Mesendoderm (in vitro differentiated cells): ENCODE measurements around the gene FGFBP1.
"Not testable (repeated sequence)": the region's sequence is repeated elsewhere in the genome, so short reads cannot be mapped to it uniquely, and the experiment has no call there.

Experiments
- DNase-seq: peaks from one replicate; pipeline ENCODE4 v3.0.0; 2013
- H2AK5ac ChIP-seq: 2 replicates; pipeline ENCODE4 v1.6.1; 2013; ENCODE audit warnings: low read length, inconsistent platforms
- H2BK120ac ChIP-seq: 2 replicates; pipeline ENCODE4 v1.6.1; 2013; ENCODE audit warnings: low read depth, mild to moderate bottlenecking, low read length, moderate library complexity, mixed read lengths
- H2BK15ac ChIP-seq: replicated peaks from 2 replicates; pipeline ENCODE4 v1.6.1; 2013; ENCODE audit warnings: low read depth, mild to moderate bottlenecking, moderate library complexity
- H2BK5ac ChIP-seq: 2 replicates; pipeline ENCODE4 v1.6.1; 2013; ENCODE audit warnings: low read length, inconsistent platforms
- H3K18ac ChIP-seq: 2 replicates; pipeline ENCODE4 v1.6.1; 2013; ENCODE audit warnings: mild to moderate bottlenecking, low read length, mixed read lengths
- H3K23ac ChIP-seq: one replicate; pipeline ENCODE4 v1.6.1; 2013; ENCODE audit warnings: low read length
- H3K27ac ChIP-seq: 2 replicates; pipeline ENCODE4 v1.5.1; 2013; ENCODE audit warnings: low read depth, mild to moderate bottlenecking, inconsistent platforms, low read length, moderate library complexity
- H3K27me3 ChIP-seq: 2 replicates; pipeline ENCODE4 v1.6.1; 2013; ENCODE audit warnings: low read length, control low read depth, mild to moderate bottlenecking, inconsistent platforms; ENCODE audit not compliant: insufficient read depth, poor library complexity
- H3K36me3 ChIP-seq: 2 replicates; pipeline ENCODE4 v1.6.1; 2013; ENCODE audit warnings: low read length, inconsistent platforms; ENCODE audit not compliant: control insufficient read depth, insufficient read depth
- H3K4ac ChIP-seq: one replicate; pipeline ENCODE4 v1.6.1; 2013; ENCODE audit warnings: low read depth, mild to moderate bottlenecking, low read length, moderate library complexity
- H3K4me1 ChIP-seq: 2 replicates; pipeline ENCODE4 v1.6.1; 2013; ENCODE audit warnings: low read depth, low read length, inconsistent platforms; ENCODE audit not compliant: control insufficient read depth
- H3K4me2 ChIP-seq: 2 replicates; pipeline ENCODE4 v1.6.1; 2013; ENCODE audit warnings: low read length
- H3K4me3 ChIP-seq: 2 replicates; pipeline ENCODE4 v1.5.1; 2013; ENCODE audit warnings: mild to moderate bottlenecking, low read length
- H3K56ac ChIP-seq: one replicate; pipeline ENCODE4 v1.6.1; 2013; ENCODE audit warnings: low read length
- H3K79me1 ChIP-seq: 2 replicates; pipeline ENCODE4 v1.6.1; 2013; ENCODE audit warnings: low read length, inconsistent platforms
- H3K79me2 ChIP-seq: 2 replicates; pipeline ENCODE4 v1.6.1; 2013; ENCODE audit warnings: mild to moderate bottlenecking, low read length; ENCODE audit not compliant: control insufficient read depth, insufficient read depth
- H3K9ac ChIP-seq: 2 replicates; pipeline ENCODE4 v1.6.1; 2013; ENCODE audit warnings: low read length, inconsistent platforms
- H4K5ac ChIP-seq: one replicate; pipeline ENCODE4 v1.6.1; 2013; ENCODE audit warnings: low read length
- H4K8ac ChIP-seq: one replicate; pipeline ENCODE4 v1.6.1; 2013; ENCODE audit warnings: low read depth, mild to moderate bottlenecking, control low read depth, low read length, moderate library complexity
- WGBS: extraction: QIAGEN DNeasy Blood & Tissue Kit; methylation state at CpG from one replicate; pipeline ENCODE4 v1.1.7; 2013; ENCODE audit warnings: low lambda C conversion rate, missing lambda C conversion rate; ENCODE audit not compliant: insufficient coverage; ENCODE audit errors: extremely low coverage; 5-methylcytosine and 5-hydroxymethylcytosine counted together

The FGFBP1 gene

DNA sequence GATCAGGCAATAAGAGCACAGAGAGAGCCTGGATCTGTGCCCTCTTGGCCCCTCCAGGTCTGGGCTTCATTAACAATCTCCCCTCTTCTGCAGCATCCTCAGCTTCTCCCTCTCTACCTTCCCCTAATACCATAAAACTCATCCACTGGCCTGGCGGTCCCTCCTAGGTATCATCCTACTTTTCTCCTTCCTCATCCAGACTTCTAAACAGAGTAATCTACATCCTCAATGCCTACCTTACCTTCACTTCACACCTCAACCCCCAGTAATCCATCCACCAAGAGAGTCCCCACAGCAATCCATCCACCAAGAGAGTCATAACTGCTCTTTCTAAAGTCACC, 17.0 kb downstream of the FGFBP1 start:
- Histone ChIP-seq H2AK5ac (no peak overlapping the region), H3K27ac (no peak overlapping the region), H3K4ac (no peak overlapping the region), H3K36me3 (no peaks in the 10 kb centered on the region), H3K56ac (no peak overlapping the region), H3K4me1 (no peaks in the 10 kb centered on the region), H3K9ac (no peak overlapping the region), H3K79me2 (no peaks in the 10 kb centered on the region), H3K79me1 (no peaks in the 10 kb centered on the region), H3K18ac (no peak overlapping the region), H4K5ac (no peak overlapping the region), H2BK5ac (no peak overlapping the region), H4K8ac (no peak overlapping the region), H3K4me2 (no peak overlapping the region), H3K4me3 (no peak overlapping the region), H2BK120ac (no peak overlapping the region), H3K23ac (no peak overlapping the region), H3K27me3 (no peaks in the 10 kb centered on the region), H2BK15ac (no peak overlapping the region)
- no CpG with 5 or more reads among the region's 1 CpG for WGBS
- DNase-seq = no peak

DNA sequence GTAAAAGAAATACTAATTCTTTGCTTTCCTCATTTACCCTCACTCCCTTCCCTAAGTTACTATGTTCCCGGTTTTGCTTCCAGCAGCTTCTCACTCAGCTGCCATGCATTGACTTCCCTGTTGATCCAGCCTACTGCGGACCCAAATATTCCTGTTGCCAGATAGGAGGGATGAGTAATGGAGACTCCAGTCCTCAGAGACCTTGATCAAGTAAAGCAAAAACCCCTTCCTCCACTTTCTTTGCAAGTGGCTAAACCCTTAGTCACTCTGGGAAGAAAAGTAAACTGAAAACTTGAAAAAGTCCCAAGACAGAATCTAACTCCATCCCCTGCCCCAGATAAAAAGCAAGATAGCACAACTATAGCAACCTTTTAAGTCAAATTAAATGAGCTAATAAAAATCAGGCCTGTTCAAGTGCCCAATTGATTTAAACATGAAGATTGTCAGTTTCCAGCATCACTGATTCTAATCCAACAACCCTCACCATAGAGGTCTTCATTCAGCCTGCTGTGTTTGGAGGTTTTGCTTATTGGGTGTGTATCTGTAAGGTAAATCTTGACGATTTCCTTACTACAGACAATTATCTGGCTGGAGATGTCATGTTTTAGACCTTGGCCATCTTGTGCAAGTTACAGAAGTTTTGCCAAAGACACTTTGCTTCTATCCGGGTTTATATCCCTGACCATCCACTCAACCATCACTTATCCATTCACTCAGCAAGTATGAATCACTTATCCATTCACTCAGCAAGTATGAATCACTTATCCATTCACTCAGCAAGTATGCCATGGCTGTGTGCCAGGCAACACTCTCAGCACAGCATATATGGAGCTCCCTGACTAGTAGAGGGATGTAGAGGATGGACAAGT, 17.6 kb downstream of the FGFBP1 start:
- Histone ChIP-seq H3K36me3 (no peaks in the 10 kb centered on the region), H2BK5ac (no peak overlapping the region), H3K56ac (no peak overlapping the region), H3K4me1 (no peaks in the 10 kb centered on the region), H3K79me2 (no peaks in the 10 kb centered on the region), H3K23ac (no peak overlapping the region), H3K4ac (no peak overlapping the region), H3K27me3 (no peaks in the 10 kb centered on the region), H3K18ac (no peak overlapping the region), H3K4me2 (no peak overlapping the region), H3K4me3 (no peak overlapping the region), H2BK120ac (no peak overlapping the region), H3K27ac (no peak overlapping the region), H2AK5ac (no peak overlapping the region), H4K8ac (no peak overlapping the region), H3K79me1 (no peaks in the 10 kb centered on the region), H3K9ac (no peak overlapping the region), H2BK15ac (no peak overlapping the region), H4K5ac (no peak overlapping the region)
- no CpG with 5 or more reads among the region's 4 CpGs for WGBS
- DNase-seq = no peak

DNA sequence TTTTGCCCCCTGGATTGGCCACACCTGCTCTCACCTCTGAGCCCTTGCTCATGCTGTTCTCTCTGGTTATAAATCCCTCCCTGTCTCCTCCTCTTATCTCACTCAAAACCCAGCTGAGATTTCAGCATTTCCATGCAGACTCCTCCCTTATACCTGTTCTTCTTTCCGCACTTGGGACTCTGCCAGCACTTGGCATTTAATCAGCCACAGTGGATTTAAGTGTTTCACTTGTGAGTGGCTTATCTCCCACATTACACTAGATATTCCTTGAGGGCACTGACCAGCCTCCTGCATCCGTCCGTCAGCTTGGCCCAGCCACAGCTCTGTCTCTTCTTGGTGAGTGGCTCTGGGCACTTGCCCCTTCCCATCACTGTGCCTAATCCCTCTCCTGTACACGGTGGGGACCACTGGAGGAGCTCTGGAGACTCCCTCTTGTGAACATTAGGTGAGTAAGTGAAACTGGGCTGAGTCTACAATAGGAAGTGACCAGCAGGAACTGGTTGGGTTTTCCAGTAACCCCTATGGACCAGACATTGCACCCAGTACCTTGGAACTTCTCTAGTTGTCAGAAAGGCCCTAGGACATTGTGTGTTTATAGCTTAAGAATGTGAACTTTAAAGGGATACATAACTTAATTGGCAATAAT, 19.9 kb downstream of the FGFBP1 start:
- DNase-seq = no peak

DNA sequence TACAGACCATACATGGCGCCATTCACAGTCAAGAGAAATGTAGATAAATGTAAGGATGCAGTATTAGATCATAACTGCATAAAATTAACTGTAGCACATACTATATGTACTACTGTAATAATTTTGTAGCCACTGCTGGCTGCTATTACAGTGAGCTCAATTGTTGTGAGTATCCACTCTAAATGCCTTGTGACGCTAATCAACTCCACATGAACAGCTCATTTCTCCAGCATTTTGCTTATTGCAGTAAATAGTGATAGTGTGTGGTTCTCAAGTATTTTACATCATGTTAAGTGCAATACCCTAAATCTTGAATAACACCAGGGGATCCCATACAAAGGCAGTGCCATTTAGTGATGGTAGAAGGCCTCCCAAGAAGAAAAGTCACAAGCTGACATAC, 21.2 kb downstream of the FGFBP1 start:
- no CpG with 5 or more reads among the region's 2 CpGs for whole genome bisulfite sequencing
- Histone ChIP-seq H3K4me2 (no peak overlapping the region), H3K27me3 (no peaks in the 10 kb centered on the region), H2BK120ac (no peak overlapping the region), H3K56ac (no peak overlapping the region), H3K4ac (no peak overlapping the region), H3K79me1 (no peaks in the 10 kb centered on the region), H3K4me3 (no peak overlapping the region), H3K4me1 (peaks cover 5% of the 10 kb centered on the region), H2BK15ac (no peak overlapping the region), H2AK5ac (no peak overlapping the region), H3K18ac (no peak overlapping the region), H4K5ac (no peak overlapping the region), H3K9ac (no peak overlapping the region), H4K8ac (no peak overlapping the region), H3K27ac (no peak overlapping the region), H2BK5ac (no peak overlapping the region), H3K23ac (no peak overlapping the region), H3K36me3 (no peaks in the 10 kb centered on the region), H3K79me2 (no peaks in the 10 kb centered on the region)
- DNase-seq = no peak

More for the DNA sequence above, 19.9 kb downstream of the FGFBP1 start:
- Histone ChIP-seq H3K56ac (no peak overlapping the region), H3K79me2 (no peaks in the 10 kb centered on the region), H2BK120ac (no peak overlapping the region), H2AK5ac (no peak overlapping the region), H3K36me3 (no peaks in the 10 kb centered on the region), H4K5ac (no peak overlapping the region), H2BK5ac (no peak overlapping the region), H3K9ac (no peak overlapping the region), H3K4me2 (no peak overlapping the region), H2BK15ac (no peak overlapping the region), H3K27ac (no peak overlapping the region), H3K4me3 (no peak overlapping the region), H4K8ac (no peak overlapping the region), H3K4me1 (no peaks in the 10 kb centered on the region), H3K79me1 (no peaks in the 10 kb centered on the region), H3K23ac (no peak overlapping the region), H3K27me3 (no peaks in the 10 kb centered on the region), H3K18ac (no peak overlapping the region), H3K4ac (no peak overlapping the region)
- WGBS = no CpG with 5 or more reads among the region's 4 CpGs

DNA sequence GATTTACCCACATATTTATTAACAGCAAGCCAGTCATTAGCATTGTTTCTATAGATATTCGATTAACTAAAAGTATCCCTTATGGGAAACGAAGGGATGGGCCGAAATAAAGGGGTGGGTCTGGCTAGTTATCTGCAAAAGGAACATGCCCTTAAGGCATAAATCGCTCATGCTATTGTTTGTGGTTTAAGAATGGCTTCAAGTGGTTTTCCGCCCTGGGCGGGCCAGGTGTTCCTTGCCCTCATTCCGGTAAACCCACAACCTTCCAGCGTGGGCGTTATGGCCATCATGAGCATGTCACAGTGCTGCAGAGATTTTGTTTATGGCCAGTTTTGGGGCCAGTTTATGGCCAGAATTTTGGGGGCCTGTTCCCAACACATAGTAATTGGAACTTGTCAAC, 22.2 kb downstream of the FGFBP1 start:
- not testable (repeated sequence) for H3K9ac ChIP-seq, H2BK5ac ChIP-seq, H3K79me1 ChIP-seq, H2BK120ac ChIP-seq, H3K27me3 ChIP-seq, H4K8ac ChIP-seq, H3K36me3 ChIP-seq, H3K4ac ChIP-seq, H3K4me3 ChIP-seq, DNase-seq, H2AK5ac ChIP-seq, H3K4me2 ChIP-seq, H3K18ac ChIP-seq, H3K79me2 ChIP-seq, H4K5ac ChIP-seq, H3K56ac ChIP-seq, H2BK15ac ChIP-seq, H3K4me1 ChIP-seq, H3K27ac ChIP-seq, H3K23ac ChIP-seq
- no CpG with 5 or more reads among the region's 9 CpGs for WGBS
